Keratinocyte (primary cell): Measurements from ENCODE around the gene SPSB4.

ENCODE experiments used
- CTCF ChIP-seq, 3 experiments: IDR thresholded peaks in 1 of 3; conservative IDR thresholded peaks in 1 of 3; optimal IDR thresholded peaks in 1 of 3; 2 replicates in 2 of 3; 3 replicates in 1 of 3; pipeline versions ENCODE3 to v1.5.1; 2011; ENCODE audit warnings: low read length in 3 of 3, mild to moderate bottlenecking in 3 of 3, moderate library complexity in 2 of 3, control low read depth in 1 of 3, inconsistent platforms in 1 of 3; ENCODE audit not compliant: insufficient read depth in 2 of 3; ENCODE audit errors: extremely low read depth in 1 of 3
- EZH2 ChIP-seq: IDR thresholded peaks from one replicate; pipeline ENCODE4 v1.6.1; 2012; ENCODE audit warnings: inconsistent platforms, mild to moderate bottlenecking, low read length, moderate library complexity

GRCh38 chr3:141179983-141180382 lies 128.8 kb downstream of the SPSB4 start:
- no peak for TF ChIP-seq CTCF (optimal IDR thresholded peaks at IDR 0.05 in 1 of 3, IDR thresholded peaks at IDR 0.05 in 1 of 3, conservative IDR thresholded peaks at IDR 0.05 in 1 of 3; ENCODE audit: extremely low read depth in 1 of 3, insufficient read depth in 2 of 3, low read length in 3 of 3)
- TF ChIP-seq EZH2: no peak
